ENCODE data around the gene SHB.

Gene SHB

GRCh38 chr9:38018241-38018957 lies 50.6 kb downstream of the SHB start:
- Histone ChIP-seq H3K14ac (ENCODE audit: low read length in 2 of 2) (peak overlapping the region in 1 of 2 experiments; percentile 68), H3K79me1 (replicated peaks; ENCODE audit: low read length, poor library complexity, severe bottlenecking) (peaks cover 5% of the 10 kb centered on the region), H2AFZ (ENCODE audit: low read depth, low read length) (no peak overlapping the region), H4K8ac (ENCODE audit: low read length) (peak overlapping the region; percentile 90), H3K18ac (ENCODE audit: low read depth in 1 of 2, low read length in 2 of 2) (peak overlapping the region; percentile 90 to 91), H3K23ac (ENCODE audit: low read length in 2 of 2) (peak overlapping the region in 1 of 2 experiments; percentile 1), H3K9me3 (ENCODE audit: control insufficient read depth, low read length) (no peaks in the 10 kb centered on the region), H3K4ac (ENCODE audit: low read depth in 1 of 2, low read length in 2 of 2) (peak overlapping the region; percentile 15 to 89), H3K36me3 (ENCODE audit: control insufficient read depth in 1 of 2, insufficient read depth in 2 of 2, low read depth in 1 of 2, low read length in 2 of 2) (peaks cover 28 to 42% of the 10 kb centered on the region in 2 experiments), H2BK120ac (ENCODE audit: low read depth, low read length) (peak overlapping the region; percentile 58), H3K27me3 (ENCODE audit: control insufficient read depth in 1 of 2, insufficient read depth in 1 of 2, low read length in 2 of 2) (no peaks in the 10 kb centered on the region), H2BK15ac (ENCODE audit: low read depth, poor library complexity, severe bottlenecking) (peak overlapping the region; percentile 49), H2AK5ac (ENCODE audit: low read length, severe bottlenecking) (peak overlapping the region; percentile 89), H3K4me2 (ENCODE audit: low read length, poor library complexity, severe bottlenecking) (no peak overlapping the region), H3K4me3 (ENCODE audit: insufficient read depth in 1 of 2, low read depth in 1 of 2, low read length in 2 of 2) (no peak overlapping the region), H2BK5ac (ENCODE audit: low read depth, low read length, poor library complexity, severe bottlenecking) (peak overlapping the region; percentile 80), H2BK12ac (ENCODE audit: low read length in 2 of 2) (peak overlapping the region; percentile 29 to 93), H3K4me1 (ENCODE audit: control insufficient read depth, insufficient read depth, low read depth, low read length) (peaks cover 63% of the 10 kb centered on the region), H3K9ac (ENCODE audit: low read length) (peak overlapping the region; percentile 53), H3K27ac (ENCODE audit: low read length, poor library complexity, severe bottlenecking) (peak overlapping the region; percentile 99), H4K91ac (ENCODE audit: low read length) (peak overlapping the region; percentile 85)
- DNase-seq = no peak
- 39% methylated on average over 5 of the region's 5 CpGs for WGBS

- Histone ChIP-seq H3K4me3 (ENCODE audit: insufficient read depth in 1 of 2, low read depth in 1 of 2, low read length in 2 of 2) (no peak overlapping the region), H3K23ac (ENCODE audit: low read length in 2 of 2) (no peak overlapping the region), H2BK12ac (ENCODE audit: low read length in 2 of 2) (peak overlapping the region in 1 of 2 experiments; percentile 64), H3K9me3 (ENCODE audit: control insufficient read depth, low read length) (no peaks in the 10 kb centered on the region), H3K4me2 (ENCODE audit: low read length, poor library complexity, severe bottlenecking) (no peak overlapping the region), H3K14ac (ENCODE audit: low read length in 2 of 2) (no peak overlapping the region), H4K91ac (ENCODE audit: low read length) (no peak overlapping the region), H3K27ac (ENCODE audit: low read length, poor library complexity, severe bottlenecking) (peak overlapping the region; percentile 99), H3K36me3 (ENCODE audit: control insufficient read depth in 1 of 2, insufficient read depth in 2 of 2, low read depth in 1 of 2, low read length in 2 of 2) (peaks cover 33 to 41% of the 10 kb centered on the region in 2 experiments), H3K9ac (ENCODE audit: low read length) (no peak overlapping the region), H2AFZ (ENCODE audit: low read depth, low read length) (no peak overlapping the region), H3K27me3 (ENCODE audit: control insufficient read depth in 1 of 2, insufficient read depth in 1 of 2, low read length in 2 of 2) (no peaks in the 10 kb centered on the region), H2AK5ac (ENCODE audit: low read length, severe bottlenecking) (peak overlapping the region; percentile 88), H3K4ac (ENCODE audit: low read depth in 1 of 2, low read length in 2 of 2) (peak overlapping the region in 1 of 2 experiments; percentile 21), H3K79me1 (replicated peaks; ENCODE audit: low read length, poor library complexity, severe bottlenecking) (peaks cover 7% of the 10 kb centered on the region), H2BK15ac (ENCODE audit: low read depth, poor library complexity, severe bottlenecking) (no peak overlapping the region), H4K8ac (ENCODE audit: low read length) (no peak overlapping the region), H2BK5ac (ENCODE audit: low read depth, low read length, poor library complexity, severe bottlenecking) (peak overlapping the region; percentile 80), H3K18ac (ENCODE audit: low read depth in 1 of 2, low read length in 2 of 2) (peak overlapping the region in 1 of 2 experiments; percentile 85), H3K4me1 (ENCODE audit: control insufficient read depth, insufficient read depth, low read depth, low read length) (peaks cover 58% of the 10 kb centered on the region), H2BK120ac (ENCODE audit: low read depth, low read length) (peak overlapping the region; percentile 29)
- DNase-seq = peak; percentile 54
- WGBS = 87% methylated on average over 2 of the region's 2 CpGs
Measured at GRCh38 chr9:38017885-38018186, 51.2 kb downstream of the SHB start.

- Histone ChIP-seq H2AK5ac (ENCODE audit: low read length, severe bottlenecking) (peak overlapping the region; percentile 98), H4K8ac (ENCODE audit: low read length) (peak overlapping the region; percentile 70), H3K14ac (ENCODE audit: low read length in 2 of 2) (peak overlapping the region in 1 of 2 experiments; percentile 23), H3K79me1 (replicated peaks; ENCODE audit: low read length, poor library complexity, severe bottlenecking) (peaks cover 7% of the 10 kb centered on the region), H4K91ac (ENCODE audit: low read length) (peak overlapping the region; percentile 77), H2AFZ (ENCODE audit: low read depth, low read length) (no peak overlapping the region), H3K9me3 (ENCODE audit: control insufficient read depth, low read length) (no peaks in the 10 kb centered on the region), H2BK5ac (ENCODE audit: low read depth, low read length, poor library complexity, severe bottlenecking) (peak overlapping the region; percentile 98), H3K4me2 (ENCODE audit: low read length, poor library complexity, severe bottlenecking) (peak overlapping the region; percentile 34), H3K27ac (ENCODE audit: low read length, poor library complexity, severe bottlenecking) (peak overlapping the region; percentile 99), H3K4me1 (ENCODE audit: control insufficient read depth, insufficient read depth, low read depth, low read length) (peaks cover 57% of the 10 kb centered on the region), H3K18ac (ENCODE audit: low read depth in 1 of 2, low read length in 2 of 2) (peak overlapping the region; percentile 62 to 85), H3K9ac (ENCODE audit: low read length) (peak overlapping the region; percentile 76), H3K23ac (ENCODE audit: low read length in 2 of 2) (peak overlapping the region in 1 of 2 experiments; percentile 23), H2BK120ac (ENCODE audit: low read depth, low read length) (peak overlapping the region; percentile 29), H3K36me3 (ENCODE audit: control insufficient read depth in 1 of 2, insufficient read depth in 2 of 2, low read depth in 1 of 2, low read length in 2 of 2) (peaks cover 38 to 41% of the 10 kb centered on the region in 2 experiments), H2BK12ac (ENCODE audit: low read length in 2 of 2) (peak overlapping the region; percentile 29 to 64), H3K27me3 (ENCODE audit: control insufficient read depth in 1 of 2, insufficient read depth in 1 of 2, low read length in 2 of 2) (no peaks in the 10 kb centered on the region), H3K4me3 (ENCODE audit: insufficient read depth in 1 of 2, low read depth in 1 of 2, low read length in 2 of 2) (no peak overlapping the region), H3K4ac (ENCODE audit: low read depth in 1 of 2, low read length in 2 of 2) (peak overlapping the region; percentile 67 to 72), H2BK15ac (ENCODE audit: low read depth, poor library complexity, severe bottlenecking) (peak overlapping the region; percentile 63)
- DNase-seq = peak; percentile 72
- 43% methylated on average over 13 of the region's 13 CpGs for WGBS
Measured at GRCh38 chr9:38017149-38017884, 51.7 kb downstream of the SHB start.

Data from mesenchymal stem cell (in vitro differentiated cells and primary cell).